CD14-positive monocyte (primary cell): Measurements from ENCODE around the gene CES2. TPM values are rescaled to one million over a fixed set of nuclear protein-coding genes. Genes with fewer than 3 reads are reported as not detected.

Experiments
- DNase-seq, 3 donors: peaks; one replicate each; pipeline ENCODE4 v3.0.0-alpha.2; 2011 to 2022
- H2AFZ ChIP-seq: 2 replicates; pipeline ENCODE4 v1.6.0; 2012; ENCODE audit warnings: mild to moderate bottlenecking, low read depth, low read length, inconsistent platforms; ENCODE audit not compliant: insufficient read depth, poor library complexity, severe bottlenecking
- H3K27ac ChIP-seq, 2 donors: 1 replicate in 1 of 2; 2 replicates in 1 of 2; pipeline ENCODE4 v1.5.1; 2012 to 2013; ENCODE audit warnings: low read length in 2 of 2, control low read depth in 1 of 2, inconsistent platforms in 1 of 2, low read depth in 1 of 2, mild to moderate bottlenecking in 1 of 2
- H3K27me3 ChIP-seq, 2 donors: one replicate each; pipeline versions ENCODE4 v1.6.0 to v1.6.1; 2011 to 2013; ENCODE audit warnings: low read length in 2 of 2; ENCODE audit not compliant: control insufficient read depth in 2 of 2, insufficient read depth in 2 of 2
- H3K36me3 ChIP-seq, 2 donors: replicated peaks in 1 of 2; 1 replicate in 1 of 2; 2 replicates in 1 of 2; pipeline versions ENCODE4 v1.5.1 to v1.6.1; 2012 to 2013; ENCODE audit warnings: low read length in 2 of 2, control low read depth in 1 of 2, inconsistent platforms in 1 of 2, mild to moderate bottlenecking in 1 of 2; ENCODE audit not compliant: insufficient read depth in 2 of 2, control insufficient read depth in 1 of 2
- H3K4me1 ChIP-seq, 2 donors: 1 replicate in 1 of 2; 2 replicates in 1 of 2; pipeline versions ENCODE4 v1.5.1 to v1.6.1; 2012 to 2013; ENCODE audit warnings: low read length in 2 of 2, control low read depth in 1 of 2, inconsistent platforms in 1 of 2, mild to moderate bottlenecking in 1 of 2, moderate library complexity in 1 of 2; ENCODE audit not compliant: insufficient read depth in 2 of 2, control insufficient read depth in 1 of 2
- H3K4me2 ChIP-seq: replicated peaks from 2 replicates; pipeline ENCODE3; 2012; ENCODE audit warnings: low read length, moderate library complexity, mild to moderate bottlenecking; ENCODE audit not compliant: poor library complexity, severe bottlenecking; ENCODE audit errors: extremely low read depth
- H3K4me3 ChIP-seq, 3 experiments: fragments of 200-600 bp in 1 of 3; sonication (generic) in 1 of 3; replicated peaks in 1 of 3; 1 replicate in 2 of 3; 2 replicates in 1 of 3; pipeline ENCODE4 v1.5.1; 2011 to 2013; ENCODE audit warnings: low read length in 3 of 3, mild to moderate bottlenecking in 3 of 3, control low read depth in 2 of 3, low read depth in 2 of 3, inconsistent platforms in 1 of 3, moderate library complexity in 1 of 3
- H3K79me2 ChIP-seq: 2 replicates; pipeline ENCODE4 v1.6.0; 2012; ENCODE audit warnings: mild to moderate bottlenecking, control low read depth, inconsistent platforms, low read length, moderate library complexity; ENCODE audit not compliant: insufficient read depth
- H3K9ac ChIP-seq: 2 replicates; pipeline ENCODE4 v1.6.0; 2017; ENCODE audit warnings: low read length, mild to moderate bottlenecking; ENCODE audit not compliant: insufficient read depth, poor library complexity, severe bottlenecking
- H3K9me3 ChIP-seq, 2 donors: replicated peaks in 1 of 2; 1 replicate in 1 of 2; 2 replicates in 1 of 2; pipeline versions ENCODE4 v1.5.1 to v1.6.1; 2012 to 2013; ENCODE audit warnings: low read length in 2 of 2, control low read depth in 1 of 2; ENCODE audit not compliant: control insufficient read depth in 1 of 2, insufficient read depth in 1 of 2
- H4K20me1 ChIP-seq: 2 replicates; pipeline ENCODE4 v1.6.0; 2012; ENCODE audit warnings: mild to moderate bottlenecking, low read length, control low read depth, moderate library complexity; ENCODE audit not compliant: insufficient read depth
- H3K27ac Mint-ChIP-seq, 7 donors: one replicate each; pipeline ENCODE4 v1.8.0; 2020; ENCODE audit warnings: mild to moderate bottlenecking in 7 of 7, mixed read lengths in 7 of 7, moderate library complexity in 6 of 7, inconsistent platforms in 2 of 7
- H3K27me3 Mint-ChIP-seq, 3 donors: one replicate each; pipeline ENCODE4 v1.8.0; 2021 to 2022; ENCODE audit warnings: low read depth in 3 of 3, mild to moderate bottlenecking in 3 of 3, mixed read lengths in 3 of 3, moderate library complexity in 3 of 3, inconsistent platforms in 1 of 3
- H3K36me3 Mint-ChIP-seq, 2 donors: one replicate each; pipeline ENCODE4 v1.8.0; 2020; ENCODE audit warnings: mixed read lengths in 2 of 2, inconsistent platforms in 1 of 2, mild to moderate bottlenecking in 1 of 2
- H3K4me1 Mint-ChIP-seq: one replicate; pipeline ENCODE4 v1.8.0; 2020; ENCODE audit warnings: mild to moderate bottlenecking, mixed read lengths
- H3K4me3 Mint-ChIP-seq, 2 donors: one replicate each; pipeline ENCODE4 v1.8.0; 2020; ENCODE audit warnings: mild to moderate bottlenecking in 2 of 2, mixed read lengths in 2 of 2, moderate library complexity in 1 of 2
- H3K9me3 Mint-ChIP-seq, 7 donors: one replicate each; pipeline ENCODE4 v1.8.0; 2020 to 2022; ENCODE audit warnings: mixed read lengths in 7 of 7, mild to moderate bottlenecking in 6 of 7, moderate library complexity in 6 of 7, inconsistent platforms in 2 of 7
- WGBS: methylation state at CpG from one replicate; pipeline ENCODE4 v1.1.5; 2013; ENCODE audit warnings: missing lambda C conversion rate; ENCODE audit not compliant: insufficient coverage; 5-methylcytosine and 5-hydroxymethylcytosine counted together
- intact Hi-C, 2 donors: fragments of 100-400 bp; cut with micrococcal nuclease; formaldehyde crosslinking; loops; one replicate each; pipeline versions ENCODE4 v1.15.0 to v1.15.1; 2023
- polyA plus RNA-seq, 3 donors: library from polyadenylated mRNA; depleted of rRNA in 1 of 3; unstranded in 2 of 3; stranded (reverse) in 1 of 3; fragments of 300-500 nt in 2 of 3; fragments of >200 nt in 1 of 3; fragmentation: Illumina TruSeq in 2 of 3; gene quantifications; 1 replicate in 2 of 3; 2 replicates in 1 of 3; pipeline ENCODE4 v1.2.3, GENCODE V29; 2012 to 2021
- TF ChIP-seq, protein P1 (sequence below): fragments of 200-600 bp; IDR thresholded peaks from one replicate; pipeline ENCODE4 v1.8.0; 2022; ENCODE audit warnings: antibody characterized with exemption, mild to moderate bottlenecking

CES2 gene
- polyA plus RNA-seq, 3 donors: 14.0 to 29.0 (median 23.2) TPM

DNA sequence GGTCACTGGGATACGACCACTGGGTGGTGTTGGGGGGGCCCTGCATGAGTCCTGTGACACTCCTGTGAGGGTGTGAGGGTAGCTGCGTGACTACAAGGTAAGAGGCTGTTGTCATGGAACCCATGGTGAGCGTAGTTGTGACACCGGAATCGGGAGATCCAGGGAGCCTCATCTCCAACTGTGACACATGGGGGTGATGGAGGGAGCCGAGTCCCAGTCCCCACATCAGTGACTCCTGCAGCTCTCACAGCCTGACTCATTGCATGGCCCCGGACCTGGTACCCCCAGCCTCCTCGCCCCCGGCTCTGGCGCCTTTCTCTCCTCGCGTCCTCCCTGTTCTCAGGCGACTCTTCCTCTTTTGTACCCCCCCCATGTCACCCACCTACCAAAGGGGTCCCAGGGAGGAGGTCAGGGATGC lies 30.9 kb upstream of the CES2 start:
- Mint-ChIP-seq H3K27ac (no peak overlapping the region), H3K4me3 (no peak overlapping the region), H3K9me3 (no peaks in the 10 kb centered on the region), H3K36me3 (no peaks in the 10 kb centered on the region), H3K27me3 (peaks cover 6 to 13% (median 12%) of the 10 kb centered on the region in 3 donors), H3K4me1 (peaks cover 4% of the 10 kb centered on the region)
- H3K27ac ChIP-seq: no peak overlapping the region
- H3K4me1 ChIP-seq: no peaks in the 10 kb centered on the region
- no peak for DNase-seq
- TF ChIP-seq, protein P1, sequence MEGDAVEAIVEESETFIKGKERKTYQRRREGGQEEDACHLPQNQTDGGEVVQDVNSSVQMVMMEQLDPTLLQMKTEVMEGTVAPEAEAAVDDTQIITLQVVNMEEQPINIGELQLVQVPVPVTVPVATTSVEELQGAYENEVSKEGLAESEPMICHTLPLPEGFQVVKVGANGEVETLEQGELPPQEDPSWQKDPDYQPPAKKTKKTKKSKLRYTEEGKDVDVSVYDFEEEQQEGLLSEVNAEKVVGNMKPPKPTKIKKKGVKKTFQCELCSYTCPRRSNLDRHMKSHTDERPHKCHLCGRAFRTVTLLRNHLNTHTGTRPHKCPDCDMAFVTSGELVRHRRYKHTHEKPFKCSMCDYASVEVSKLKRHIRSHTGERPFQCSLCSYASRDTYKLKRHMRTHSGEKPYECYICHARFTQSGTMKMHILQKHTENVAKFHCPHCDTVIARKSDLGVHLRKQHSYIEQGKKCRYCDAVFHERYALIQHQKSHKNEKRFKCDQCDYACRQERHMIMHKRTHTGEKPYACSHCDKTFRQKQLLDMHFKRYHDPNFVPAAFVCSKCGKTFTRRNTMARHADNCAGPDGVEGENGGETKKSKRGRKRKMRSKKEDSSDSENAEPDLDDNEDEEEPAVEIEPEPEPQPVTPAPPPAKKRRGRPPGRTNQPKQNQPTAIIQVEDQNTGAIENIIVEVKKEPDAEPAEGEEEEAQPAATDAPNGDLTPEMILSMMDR: no peak
- H3K9ac ChIP-seq: no peak overlapping the region
- no peaks in the 10 kb centered on the region for H3K9me3 ChIP-seq
- no peaks in the 10 kb centered on the region for H4K20me1 ChIP-seq
- H3K79me2 ChIP-seq: no peaks in the 10 kb centered on the region
- no peaks in the 10 kb centered on the region for H3K27me3 ChIP-seq
- H3K4me3 ChIP-seq: no peak overlapping the region
- no peak overlapping the region for H2AFZ ChIP-seq
- H3K36me3 ChIP-seq: no peaks in the 10 kb centered on the region
- intact Hi-C loops: no loop called here
- H3K4me2 ChIP-seq: no peak overlapping the region
- 96% methylated on average over 6 of the region's 13 CpGs for WGBS

DNA sequence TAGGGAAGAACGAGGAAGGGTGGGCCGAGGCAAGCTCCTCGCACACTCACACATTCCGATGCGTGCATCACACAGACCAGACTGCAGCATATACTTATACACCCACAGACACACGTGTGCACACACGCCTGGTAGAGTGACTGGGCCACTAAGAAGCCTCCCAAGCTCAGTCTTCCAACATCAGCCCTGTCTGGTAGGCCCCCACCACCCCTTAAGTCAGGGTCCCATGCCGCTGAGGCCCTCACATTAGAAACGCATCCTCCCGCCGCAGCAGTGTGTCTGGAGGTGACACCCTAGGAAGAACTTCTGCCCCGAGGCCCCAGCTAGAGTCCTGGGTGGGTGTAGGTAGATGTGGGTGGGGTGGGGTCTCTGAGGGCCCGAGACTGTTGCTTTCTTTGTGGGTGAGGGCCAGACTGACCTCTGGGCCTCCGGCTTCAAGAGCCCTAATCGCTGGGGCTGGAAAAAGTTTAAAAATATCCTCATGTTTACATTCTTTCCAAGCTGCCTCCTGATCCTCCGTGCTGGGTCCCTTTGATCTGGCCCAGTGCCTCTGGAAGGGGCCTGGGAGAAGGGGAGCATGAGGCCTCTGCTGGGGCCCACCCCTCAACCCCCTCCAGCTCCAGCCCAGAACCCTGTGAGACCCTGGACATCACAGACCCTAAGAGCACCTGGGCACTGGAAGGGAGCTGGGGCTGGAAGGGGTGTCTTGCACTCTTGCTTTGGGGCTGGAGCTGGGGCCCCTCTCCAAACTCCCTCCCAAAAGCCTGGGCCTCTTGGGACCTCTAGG lies 30.3 kb upstream of the CES2 start:
- H2AFZ ChIP-seq: no peak overlapping the region

More for the DNA sequence above, 30.3 kb upstream of the CES2 start:
- H3K4me2 ChIP-seq: no peak overlapping the region
- peak overlapping the region in 1 of 7 donors; percentile 60 for H3K27ac Mint-ChIP-seq
- no peak overlapping the region for H3K4me3 Mint-ChIP-seq
- TF ChIP-seq, protein P1: no peak
- DNase-seq: no peak
- no peaks in the 10 kb centered on the region for H3K36me3 ChIP-seq
- no peaks in the 10 kb centered on the region for H3K9me3 Mint-ChIP-seq
- H3K4me1 ChIP-seq: no peaks in the 10 kb centered on the region
- H3K79me2 ChIP-seq: no peaks in the 10 kb centered on the region
- H3K36me3 Mint-ChIP-seq: no peaks in the 10 kb centered on the region
- H3K4me1 Mint-ChIP-seq: no peaks in the 10 kb centered on the region
- no peaks in the 10 kb centered on the region for H3K9me3 ChIP-seq
- no peaks in the 10 kb centered on the region for H3K27me3 ChIP-seq
- intact Hi-C loops: no loop called here
- no peak overlapping the region for H3K27ac ChIP-seq
- no peaks in the 10 kb centered on the region for H4K20me1 ChIP-seq
- 82% methylated on average over 6 of the region's 16 CpGs for WGBS
- H3K4me3 ChIP-seq: no peak overlapping the region
- no peak overlapping the region for H3K9ac ChIP-seq
- peaks cover 7 to 12% (median 12%) of the 10 kb centered on the region in 3 donors for H3K27me3 Mint-ChIP-seq
